Lung (tissue), 12 donors: ENCODE results near the gene SLC12A3. TPM values are rescaled to one million over a fixed set of nuclear protein-coding genes. Genes with fewer than 3 reads are reported as not detected.

Experiments used
- ATAC-seq: fragments of 200-7000 bp; cut with Tn5 transposase; one replicate; pipeline ENCODE4 v1.9.1; 2020; ENCODE audit warnings: moderate number of reproducible peaks; ENCODE audit not compliant: insufficient read depth, low FRiP score
- DNase-seq, 3 donors: peaks; one replicate each; pipeline ENCODE4 v3.0.0-alpha.2; 2013 to 2017
- H3K27ac ChIP-seq, 2 donors: one replicate each; pipeline ENCODE4 v1.5.1; 2013; ENCODE audit warnings: mild to moderate bottlenecking in 2 of 2, moderate library complexity in 2 of 2, control low read depth in 1 of 2, inconsistent platforms in 1 of 2, low read depth in 1 of 2, low read length in 1 of 2
- H3K27me3 ChIP-seq, 3 donors: one replicate each; pipeline ENCODE4 v1.5.1; 2013; ENCODE audit warnings: low read length in 2 of 3; ENCODE audit not compliant: control insufficient read depth in 3 of 3, insufficient read depth in 3 of 3
- H3K36me3 ChIP-seq, 4 donors: one replicate each; pipeline ENCODE4 v1.5.1; 2013; ENCODE audit warnings: low read length in 4 of 4, mild to moderate bottlenecking in 1 of 4, moderate library complexity in 1 of 4; ENCODE audit not compliant: control insufficient read depth in 4 of 4, insufficient read depth in 4 of 4
- H3K4me1 ChIP-seq, 5 donors: one replicate each; pipeline ENCODE4 v1.5.1; 2013; ENCODE audit warnings: low read length in 5 of 5, mild to moderate bottlenecking in 2 of 5, moderate library complexity in 1 of 5; ENCODE audit not compliant: control insufficient read depth in 5 of 5, insufficient read depth in 5 of 5
- H3K4me3 ChIP-seq: one replicate; pipeline ENCODE4 v1.5.1; 2013; ENCODE audit warnings: mild to moderate bottlenecking, control low read depth, moderate library complexity
- H3K9ac ChIP-seq, 2 donors: one replicate each; pipeline ENCODE4 v1.5.1; 2013; ENCODE audit warnings: low read length in 2 of 2, control low read depth in 1 of 2; ENCODE audit not compliant: insufficient read depth in 1 of 2
- H3K9me3 ChIP-seq, 4 donors: one replicate each; pipeline ENCODE4 v1.5.1; 2013; ENCODE audit warnings: low read length in 3 of 4, mild to moderate bottlenecking in 1 of 4, moderate library complexity in 1 of 4; ENCODE audit not compliant: control insufficient read depth in 4 of 4, insufficient read depth in 3 of 4
- WGBS, 2 donors: extraction: QIAGEN DNeasy Blood & Tissue Kit; methylation state at CpG; one replicate each; pipeline ENCODE4 v1.1.7; 2013; 5-methylcytosine and 5-hydroxymethylcytosine counted together
- polyA plus RNA-seq, 2 donors: library from polyadenylated mRNA; stranded (reverse); fragments of 200-250 nt; gene quantifications; one replicate each; pipeline ENCODE4 v1.2.1, GENCODE V29; 2013
- total RNA-seq, 2 donors: library from RNA; depleted of rRNA in 1 of 2; stranded (reverse); fragments of >200 nt in 1 of 2; gene quantifications; one replicate each; pipeline ENCODE4 v1.2.1, GENCODE V29; 2014 to 2021
- TF ChIP-seq, protein P1 (sequence below): IDR thresholded peaks from 2 replicates; pipeline ENCODE4 v1.5.1; 2012; ENCODE audit warnings: mild to moderate bottlenecking; ENCODE audit errors: control extremely low read depth, extremely low read depth
- donor health status: control.
- donor health status: control.
- donor health status: Bipolar disorder and iron deficiency.
- donor health status: healthy.
- donor health status: DM: yes; HTN: yes; CAD: no.

SLC12A3 gene
- total and polyA plus RNA-seq, 4 donors: 0.04 to 0.07 TPM; not detected in 2

DNA sequence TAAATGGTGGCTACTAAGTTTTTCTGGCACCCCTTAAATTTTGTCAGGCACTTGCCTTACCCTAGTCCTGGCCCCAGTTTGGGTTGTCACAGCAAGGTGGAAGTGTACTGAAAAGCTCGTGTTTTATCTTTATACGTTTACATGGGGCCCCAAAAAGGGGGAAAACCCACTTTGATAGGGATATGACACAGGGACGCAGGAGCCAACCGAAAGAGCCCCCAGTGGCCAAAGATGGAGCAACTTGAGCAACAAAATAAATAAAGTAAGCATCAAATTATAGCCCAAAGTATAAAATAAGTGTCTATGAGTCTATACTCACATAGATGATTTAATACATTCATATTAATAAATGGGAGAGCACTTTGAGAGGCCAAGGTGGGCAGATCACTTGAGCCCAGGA is 91.7 kb downstream of the SLC12A3 start:
- ATAC-seq: no peak
- Histone ChIP-seq H3K36me3 (peaks cover 0 to 2% (median 0%) of the 10 kb centered on the region in 4 donors), H3K4me3 (no peak overlapping the region), H3K4me1 (peaks cover 0 to 11% (median 5%) of the 10 kb centered on the region in 5 donors), H3K9me3 (no peaks in the 10 kb centered on the region), H3K9ac (no peak overlapping the region), H3K27me3 (no peaks in the 10 kb centered on the region), H3K27ac (no peak overlapping the region)
- TF ChIP-seq, protein P1, sequence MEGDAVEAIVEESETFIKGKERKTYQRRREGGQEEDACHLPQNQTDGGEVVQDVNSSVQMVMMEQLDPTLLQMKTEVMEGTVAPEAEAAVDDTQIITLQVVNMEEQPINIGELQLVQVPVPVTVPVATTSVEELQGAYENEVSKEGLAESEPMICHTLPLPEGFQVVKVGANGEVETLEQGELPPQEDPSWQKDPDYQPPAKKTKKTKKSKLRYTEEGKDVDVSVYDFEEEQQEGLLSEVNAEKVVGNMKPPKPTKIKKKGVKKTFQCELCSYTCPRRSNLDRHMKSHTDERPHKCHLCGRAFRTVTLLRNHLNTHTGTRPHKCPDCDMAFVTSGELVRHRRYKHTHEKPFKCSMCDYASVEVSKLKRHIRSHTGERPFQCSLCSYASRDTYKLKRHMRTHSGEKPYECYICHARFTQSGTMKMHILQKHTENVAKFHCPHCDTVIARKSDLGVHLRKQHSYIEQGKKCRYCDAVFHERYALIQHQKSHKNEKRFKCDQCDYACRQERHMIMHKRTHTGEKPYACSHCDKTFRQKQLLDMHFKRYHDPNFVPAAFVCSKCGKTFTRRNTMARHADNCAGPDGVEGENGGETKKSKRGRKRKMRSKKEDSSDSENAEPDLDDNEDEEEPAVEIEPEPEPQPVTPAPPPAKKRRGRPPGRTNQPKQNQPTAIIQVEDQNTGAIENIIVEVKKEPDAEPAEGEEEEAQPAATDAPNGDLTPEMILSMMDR: no peak
- WGBS, 2 donors: 60 to 64% methylated on average over 4 of the region's 4 CpGs
- DNase-seq: no peak

DNA sequence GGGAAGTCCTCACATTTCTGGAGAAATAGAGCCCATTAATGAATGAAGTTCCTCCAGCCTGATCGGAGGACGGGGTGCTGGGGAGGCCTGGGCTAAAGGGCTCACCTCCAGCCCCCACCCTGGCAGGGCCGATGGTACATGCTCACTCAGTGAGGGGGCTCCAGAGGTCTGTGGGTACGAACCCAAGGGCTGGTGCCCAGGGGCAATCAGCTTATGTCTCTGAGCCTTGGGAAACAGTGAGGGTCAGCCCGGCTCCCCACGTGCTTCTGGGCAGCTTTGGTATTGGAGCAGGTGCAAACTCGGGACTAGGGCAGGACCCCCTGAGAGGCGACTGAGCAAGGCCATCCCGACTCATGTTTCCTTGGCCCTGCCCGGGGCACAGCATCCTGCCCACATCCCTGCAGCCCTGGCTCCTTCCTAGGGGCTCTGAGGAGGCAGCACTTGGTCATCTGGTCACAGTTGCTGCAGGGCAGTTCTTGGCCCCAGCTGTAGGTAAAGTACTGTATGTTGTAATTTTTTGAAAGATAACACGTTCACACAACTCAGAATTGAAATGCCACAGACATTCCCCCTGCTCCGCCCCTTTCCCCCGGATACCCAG is 95.8 kb downstream of the SLC12A3 start:
- peaks cover 0 to 19% (median 10%) of the 10 kb centered on the region in 5 donors for H3K4me1 ChIP-seq
- H3K9ac ChIP-seq: no peak overlapping the region
- peak overlapping the region in 1 of 2 donors; percentile 4 for H3K27ac ChIP-seq
- no peak overlapping the region for H3K4me3 ChIP-seq
- WGBS, 2 donors: 63 to 75% methylated on average over 13 of the region's 13 CpGs
- peaks cover 0 to 2% (median 0%) of the 10 kb centered on the region in 4 donors for H3K36me3 ChIP-seq
- TF ChIP-seq, protein P1: no peak
- no peaks in the 10 kb centered on the region for H3K9me3 ChIP-seq
- ATAC-seq (no peak), DNase-seq (no peak)
- no peaks in the 10 kb centered on the region for H3K27me3 ChIP-seq

DNA sequence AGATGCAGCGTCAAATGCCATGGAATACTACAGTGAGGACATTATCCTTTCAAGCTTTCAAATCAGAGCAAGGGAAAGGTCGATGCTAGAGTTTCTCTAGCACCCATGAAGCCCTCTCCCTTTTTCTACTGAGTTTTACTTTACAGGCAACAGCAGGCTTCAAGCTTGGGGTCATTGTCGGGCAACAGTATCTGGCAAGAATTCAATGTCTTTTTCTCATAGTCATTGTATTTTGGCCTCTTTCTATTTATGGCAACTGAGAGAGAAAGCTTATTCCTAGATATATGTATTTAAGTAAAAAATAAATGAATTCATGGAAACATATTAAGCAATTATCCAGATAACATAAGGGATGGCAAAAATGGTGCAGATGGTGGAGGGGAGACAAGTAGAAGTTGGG is 96.4 kb downstream of the SLC12A3 start:
- TF ChIP-seq, protein P1: no peak
- Histone ChIP-seq H3K9ac (no peak overlapping the region), H3K27me3 (no peaks in the 10 kb centered on the region), H3K4me3 (no peak overlapping the region), H3K4me1 (peaks cover 0 to 20% (median 10%) of the 10 kb centered on the region in 5 donors), H3K9me3 (no peaks in the 10 kb centered on the region), H3K27ac (peak overlapping the region in 1 of 2 donors; percentile 82), H3K36me3 (peaks cover 0 to 2% (median 0%) of the 10 kb centered on the region in 4 donors)
- DNase-seq: peak in 2 of 3 donors; percentile 72 to 77
- 53 to 65% methylated on average over 3 of the region's 3 CpGs for WGBS, 2 donors
- no peak for ATAC-seq
